Measurements from ENCODE around the gene HADHB.

HADHB gene

DNA sequence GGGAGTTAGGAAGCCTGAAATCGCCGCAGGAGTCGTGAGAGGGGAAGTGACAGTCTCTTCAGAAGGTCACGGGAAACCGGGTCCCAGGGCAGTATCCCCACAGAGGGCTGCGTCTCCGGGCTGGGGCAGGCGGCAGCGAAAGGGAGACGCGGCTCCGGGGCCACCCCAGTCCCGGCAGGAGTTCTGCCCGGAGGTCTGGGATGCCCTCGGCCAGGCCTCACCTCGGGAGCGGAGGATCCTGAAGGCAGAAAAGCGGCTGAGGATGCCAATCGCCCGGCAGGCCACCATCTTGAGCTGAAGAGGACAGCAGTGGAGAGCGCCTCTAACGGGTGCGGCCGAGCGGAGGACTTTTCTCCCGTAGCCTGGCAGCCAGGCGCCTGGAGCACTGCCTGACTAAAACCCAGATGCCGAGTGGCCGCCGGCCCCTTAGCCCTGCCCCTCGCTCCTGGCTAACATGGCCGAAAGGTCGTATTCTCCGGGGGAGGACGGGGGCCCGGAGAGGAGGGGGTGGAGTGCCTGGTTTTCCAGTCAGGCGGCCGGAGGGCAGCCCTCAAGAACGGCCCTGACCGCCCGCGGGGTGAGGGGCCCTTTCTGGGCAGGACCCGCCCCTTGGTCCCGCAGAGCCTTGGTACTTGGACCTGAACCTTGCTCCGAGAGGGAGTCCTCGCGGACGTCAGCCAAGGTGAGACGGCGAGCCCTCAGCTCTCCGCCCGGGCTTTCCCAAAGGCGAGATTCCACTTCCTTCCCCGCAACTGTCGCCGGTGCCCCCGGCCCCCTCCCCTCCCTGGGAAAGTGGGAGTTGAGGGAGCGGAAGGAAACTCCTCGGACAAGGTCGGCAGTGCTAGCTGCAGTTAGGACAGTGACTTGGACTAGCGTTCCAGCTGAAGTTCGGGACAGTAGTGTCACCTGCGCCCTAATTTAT is at the start of gene HADHB, which contains the start of gene HADHA:
HADHB (plus strand) TSS at position 631 of the 922 bp plus-strand sequence. CDS start 9,316 bp downstream, outside the sequence.
HADHA (minus strand) TSS at position 324 of the 922 bp plus-strand sequence; CDS start at position 288, 36 bp downstream.
- H3K4me1 Mint-ChIP-seq, result peaks cover 61% of the 10 kb centered on the region
- DNase-seq, result peak; percentile 85
- H3K27me3 Mint-ChIP-seq, result no peaks in the 10 kb centered on the region
- H3K9me3 Mint-ChIP-seq, result no peaks in the 10 kb centered on the region
- H3K4me3 Mint-ChIP-seq, result peak within 1 kb of the TSS; percentile 98
- ATAC-seq, result peak; percentile 85
- H3K36me3 Mint-ChIP-seq (ENCODE audit: low read depth), result peaks cover 9% of the 10 kb centered on the region
- peak within 1 kb of the TSS; percentile 98 for H3K27ac Mint-ChIP-seq

DNA sequence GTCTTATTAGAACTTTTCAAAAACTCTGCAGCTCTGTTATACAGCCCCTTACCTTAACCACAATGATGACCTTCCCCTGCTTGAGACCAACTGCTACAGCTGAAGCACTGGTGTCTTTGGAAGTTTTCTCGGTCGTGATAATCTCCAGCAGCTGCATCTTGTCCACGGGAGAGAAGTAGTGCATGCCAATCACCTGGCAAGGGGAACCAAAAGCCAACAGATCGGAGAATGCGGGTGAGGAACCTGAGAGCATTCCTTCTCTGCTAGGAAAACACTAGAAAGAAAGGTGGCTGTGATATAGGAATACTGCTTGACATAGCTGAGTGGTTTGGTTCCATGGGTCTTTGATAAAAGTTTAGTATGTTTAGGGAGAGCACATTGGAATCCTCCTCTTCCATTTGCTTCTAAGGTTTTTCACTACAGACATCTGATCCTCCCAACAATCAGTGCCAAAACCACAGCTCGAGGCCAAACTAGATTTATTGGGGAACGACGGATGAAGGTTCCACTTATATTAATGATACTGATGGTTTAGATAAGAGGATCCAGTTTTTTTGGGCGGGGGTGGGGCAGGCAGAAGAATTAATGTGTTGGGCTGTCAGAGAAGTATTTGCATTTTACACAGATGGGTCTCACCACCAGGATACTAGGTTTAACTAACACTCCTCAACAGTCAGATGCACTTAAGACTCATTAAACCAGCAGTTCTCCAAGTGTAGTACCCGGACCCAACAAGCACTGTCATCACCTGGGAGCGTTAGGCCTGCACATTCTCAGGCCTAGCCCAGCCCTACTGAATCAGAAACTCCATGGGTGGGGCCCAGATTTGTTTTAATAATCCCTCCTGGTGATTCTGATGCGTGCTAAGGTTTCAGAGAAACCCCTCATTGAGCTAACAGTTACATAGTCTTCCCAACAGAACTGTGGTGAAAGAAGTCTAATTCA is 49.4 kb upstream of the HADHB start:
- H3K27ac Mint-ChIP-seq, result no peak overlapping the region
- H3K9me3 Mint-ChIP-seq, result no peaks in the 10 kb centered on the region
- peaks cover 35% of the 10 kb centered on the region for H3K36me3 Mint-ChIP-seq (ENCODE audit: low read depth)
- no peak overlapping the region for H3K4me3 Mint-ChIP-seq
- no peaks in the 10 kb centered on the region for H3K27me3 Mint-ChIP-seq
- DNase-seq (no peak), ATAC-seq (no peak)
- peaks cover 11% of the 10 kb centered on the region for H3K4me1 Mint-ChIP-seq

DNA sequence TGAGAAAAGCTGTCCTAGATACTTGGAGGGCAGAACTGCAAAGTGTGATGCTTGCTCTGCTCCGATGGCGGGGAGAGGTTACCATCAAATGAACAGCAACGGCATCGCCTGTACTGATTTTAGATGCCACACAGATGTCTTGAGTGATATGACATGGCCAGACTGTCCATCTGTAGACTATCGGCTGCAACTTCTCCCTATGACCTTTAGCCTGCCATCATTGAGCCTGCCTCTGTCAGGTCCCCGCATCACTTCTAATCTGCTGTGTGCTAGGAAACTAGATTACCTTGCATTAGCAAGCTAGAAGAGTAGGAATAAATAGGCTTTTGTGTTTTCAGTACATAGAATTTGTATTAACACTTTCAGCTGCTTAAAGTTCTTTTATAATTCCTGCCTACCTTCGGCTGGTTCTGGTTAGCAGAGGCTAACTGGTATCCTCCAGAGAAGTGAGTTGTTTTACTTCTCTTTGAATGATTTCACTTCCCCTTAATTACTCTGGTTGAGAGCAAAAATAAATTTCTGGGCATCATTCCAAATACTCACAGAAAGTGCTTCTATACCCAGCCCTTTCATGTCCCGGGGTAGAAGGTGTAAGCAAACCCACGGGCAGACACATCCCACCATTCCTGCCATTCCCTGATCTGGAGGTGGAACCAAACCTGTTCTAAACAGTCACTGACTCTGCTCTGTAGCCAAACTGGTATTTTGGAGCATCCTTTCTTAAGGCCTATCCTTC is 47.9 kb upstream of the HADHB start:
- H3K4me3 Mint-ChIP-seq, result no peak overlapping the region
- H3K36me3 Mint-ChIP-seq (ENCODE audit: low read depth), result peaks cover 36% of the 10 kb centered on the region
- H3K9me3 Mint-ChIP-seq, result no peaks in the 10 kb centered on the region
- no peak for ATAC-seq
- peaks cover 11% of the 10 kb centered on the region for H3K4me1 Mint-ChIP-seq
- H3K27ac Mint-ChIP-seq, result no peak overlapping the region
- no peak for DNase-seq
- no peaks in the 10 kb centered on the region for H3K27me3 Mint-ChIP-seq

DNA sequence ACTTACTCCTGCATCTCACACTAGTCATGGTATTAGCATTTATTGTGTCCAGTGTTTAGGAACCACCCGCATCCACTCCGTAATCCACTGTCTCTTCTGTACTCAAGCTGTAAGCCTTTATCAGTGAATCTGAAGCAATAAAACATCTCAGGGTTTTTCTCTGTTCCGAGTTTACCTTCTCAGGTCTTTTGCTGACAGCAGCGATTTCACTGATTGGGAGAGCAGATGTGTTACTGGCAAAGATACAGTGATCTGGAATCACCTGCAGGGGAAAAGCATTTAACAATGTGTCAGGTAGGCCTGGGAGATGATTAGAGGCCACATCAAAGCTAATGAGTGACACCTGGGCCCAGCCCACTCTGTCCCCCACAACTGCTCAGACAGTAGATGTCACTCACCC is 47.2 kb upstream of the HADHB start:
- Mint-ChIP-seq H3K4me3 (no peak overlapping the region), H3K4me1 (peaks cover 11% of the 10 kb centered on the region), H3K9me3 (no peaks in the 10 kb centered on the region), H3K27me3 (no peaks in the 10 kb centered on the region), H3K36me3 (ENCODE audit: low read depth) (peaks cover 40% of the 10 kb centered on the region), H3K27ac (no peak overlapping the region)
- DNase-seq, result no peak
- ATAC-seq, result no peak

DNA sequence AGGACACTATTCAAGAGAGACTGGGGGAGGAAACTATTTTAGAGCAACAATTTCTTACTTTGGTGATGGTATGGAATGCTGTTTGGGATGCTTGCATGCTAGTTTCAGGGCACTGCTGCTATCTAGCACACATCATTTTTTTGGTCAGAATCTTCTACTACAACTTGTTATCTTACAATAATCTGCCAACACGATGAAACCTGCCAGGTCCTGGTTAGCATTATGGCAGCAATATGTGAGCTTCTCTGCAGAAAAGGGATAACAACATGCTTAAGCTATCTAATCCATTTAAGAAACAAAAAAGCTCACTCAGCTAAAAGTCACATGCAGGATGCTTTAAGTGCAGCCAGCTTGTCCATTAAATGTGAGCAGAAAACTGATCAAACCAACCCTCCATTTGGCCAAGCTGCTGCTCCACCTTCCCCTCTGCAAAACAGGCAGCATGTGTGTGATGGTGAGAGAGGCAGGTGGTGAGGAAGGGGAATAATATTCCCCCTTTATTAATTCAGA is 41.7 kb upstream of the HADHB start:
- peaks cover 33% of the 10 kb centered on the region for H3K36me3 Mint-ChIP-seq (ENCODE audit: low read depth)
- H3K27me3 Mint-ChIP-seq, result no peaks in the 10 kb centered on the region
- no peaks in the 10 kb centered on the region for H3K4me1 Mint-ChIP-seq
- H3K9me3 Mint-ChIP-seq, result no peaks in the 10 kb centered on the region
- DNase-seq (no peak), ATAC-seq (no peak)
- H3K27ac Mint-ChIP-seq, result no peak overlapping the region
- no peak overlapping the region for H3K4me3 Mint-ChIP-seq

DNA sequence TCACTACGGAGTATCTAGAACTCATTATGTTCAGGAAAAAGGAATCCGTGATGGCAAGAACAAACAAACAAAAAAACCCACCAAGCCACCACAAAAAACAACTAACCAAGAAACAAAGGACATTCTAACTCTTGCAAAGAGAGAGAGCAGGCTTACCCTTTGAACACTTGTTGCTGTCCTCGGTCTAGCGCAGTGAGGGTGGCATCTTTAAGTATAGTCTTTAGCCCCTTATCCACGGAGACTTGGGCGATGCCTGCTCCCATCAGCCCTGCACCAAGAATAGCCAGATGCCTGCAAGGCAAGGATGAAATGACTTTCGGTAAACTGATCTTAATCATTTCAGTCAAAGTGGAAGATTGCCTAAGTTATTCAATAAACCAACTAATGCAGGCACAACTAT is 40.8 kb upstream of the HADHB start:
- no peak overlapping the region for H3K27ac Mint-ChIP-seq
- no peaks in the 10 kb centered on the region for H3K27me3 Mint-ChIP-seq
- H3K4me1 Mint-ChIP-seq, result no peaks in the 10 kb centered on the region
- DNase-seq, result no peak
- H3K9me3 Mint-ChIP-seq, result no peaks in the 10 kb centered on the region
- no peak for ATAC-seq
- H3K4me3 Mint-ChIP-seq, result no peak overlapping the region
- H3K36me3 Mint-ChIP-seq (ENCODE audit: low read depth), result peaks cover 35% of the 10 kb centered on the region

DNA sequence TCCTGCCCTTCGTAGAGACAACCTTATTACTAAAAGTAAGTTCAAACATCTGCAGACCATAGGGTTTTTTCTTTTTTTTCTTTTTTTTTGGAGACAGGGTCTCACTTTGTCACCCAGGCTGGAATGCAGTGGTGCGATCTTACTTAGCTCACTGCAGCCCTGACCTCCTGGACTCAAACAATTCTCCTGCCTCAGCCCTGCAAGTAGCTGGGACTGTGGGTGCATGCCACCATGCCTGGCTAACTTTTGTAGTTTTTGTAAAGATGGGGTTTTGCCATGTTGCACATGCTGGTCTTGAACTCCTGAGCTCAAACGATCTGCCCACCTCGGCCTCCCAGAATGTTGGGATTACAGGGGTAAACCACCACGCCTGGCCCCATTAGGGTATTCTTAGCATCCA is 32.7 kb upstream of the HADHB start:
- Mint-ChIP-seq H3K9me3 (no peaks in the 10 kb centered on the region), H3K27me3 (no peaks in the 10 kb centered on the region), H3K4me3 (no peak overlapping the region), H3K36me3 (ENCODE audit: low read depth) (peaks cover 49% of the 10 kb centered on the region), H3K27ac (no peak overlapping the region), H3K4me1 (no peaks in the 10 kb centered on the region)
- ATAC-seq (no peak), DNase-seq (no peak)

DNA sequence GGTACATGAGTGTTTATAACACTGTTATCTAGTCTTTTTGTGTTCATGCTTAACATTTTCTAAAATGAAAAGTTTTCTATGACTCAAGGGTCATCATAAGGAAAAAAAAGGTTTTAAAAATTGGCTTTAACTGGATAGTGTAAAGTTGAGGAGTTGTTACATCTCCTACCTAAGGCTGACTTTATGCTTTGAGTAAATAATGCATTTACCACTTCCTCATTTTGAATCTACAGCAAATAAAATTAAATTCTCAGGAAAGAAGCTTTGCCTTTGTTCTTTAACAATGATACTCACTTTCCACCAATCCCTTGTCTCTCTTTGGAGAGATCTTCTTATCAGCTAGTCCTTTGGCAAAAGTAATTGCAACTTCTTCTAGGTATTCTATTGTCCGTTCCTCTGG is 30.0 kb upstream of the HADHB start:
- no peaks in the 10 kb centered on the region for H3K27me3 Mint-ChIP-seq
- no peaks in the 10 kb centered on the region for H3K9me3 Mint-ChIP-seq
- no peak for DNase-seq
- ATAC-seq, result no peak
- no peak overlapping the region for H3K4me3 Mint-ChIP-seq
- H3K4me1 Mint-ChIP-seq, result no peaks in the 10 kb centered on the region
- peaks cover 48% of the 10 kb centered on the region for H3K36me3 Mint-ChIP-seq (ENCODE audit: low read depth)
- H3K27ac Mint-ChIP-seq, result no peak overlapping the region

DNA sequence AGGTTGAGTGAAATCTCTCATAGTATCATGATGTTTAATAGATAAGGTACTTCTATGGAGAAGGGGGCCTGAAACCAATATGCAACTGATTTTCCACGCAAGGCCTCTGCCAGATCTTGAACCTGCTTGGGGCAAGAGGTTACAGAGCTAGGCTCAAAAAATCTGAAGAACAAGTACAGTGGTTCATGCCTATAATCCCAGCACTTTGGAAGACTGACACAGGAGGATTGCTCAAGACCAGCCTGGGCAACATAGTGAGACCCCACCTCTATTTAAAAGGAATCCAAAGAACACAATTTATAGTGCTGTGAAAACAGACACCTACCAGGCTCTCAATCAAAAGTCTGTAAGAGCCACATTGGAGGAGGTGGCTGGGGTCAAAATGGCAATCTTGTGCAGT is 28.9 kb upstream of the HADHB start:
- Mint-ChIP-seq H3K27me3 (no peaks in the 10 kb centered on the region), H3K27ac (no peak overlapping the region), H3K4me3 (no peak overlapping the region), H3K9me3 (no peaks in the 10 kb centered on the region), H3K36me3 (ENCODE audit: low read depth) (peaks cover 45% of the 10 kb centered on the region), H3K4me1 (no peaks in the 10 kb centered on the region)
- ATAC-seq, result no peak
- no peak for DNase-seq

DNA sequence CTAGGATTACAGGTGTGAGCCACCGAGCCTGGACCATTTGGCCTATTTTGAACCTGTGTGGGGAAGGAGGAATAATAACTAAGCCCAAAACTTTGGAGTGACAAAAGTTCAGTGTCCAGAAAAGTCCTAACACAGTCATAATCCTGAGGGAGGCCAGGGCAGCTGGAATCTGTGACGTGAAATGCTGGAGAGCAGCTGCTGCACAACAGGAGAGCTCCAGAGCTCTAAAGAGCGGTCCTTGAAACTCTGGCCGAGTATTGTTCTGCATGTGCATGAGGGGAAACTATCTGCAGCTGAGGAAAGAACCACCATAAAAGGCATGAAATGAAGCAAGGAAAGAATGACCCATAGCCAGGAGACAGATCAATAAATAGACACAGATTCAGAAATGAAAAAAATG is 28.2 kb upstream of the HADHB start:
- DNase-seq (no peak), ATAC-seq (no peak)
- H3K4me1 Mint-ChIP-seq, result no peaks in the 10 kb centered on the region
- peak overlapping the region; percentile 25 for H3K27ac Mint-ChIP-seq
- peaks cover 40% of the 10 kb centered on the region for H3K36me3 Mint-ChIP-seq (ENCODE audit: low read depth)
- H3K27me3 Mint-ChIP-seq, result no peaks in the 10 kb centered on the region
- no peaks in the 10 kb centered on the region for H3K9me3 Mint-ChIP-seq
- no peak overlapping the region for H3K4me3 Mint-ChIP-seq

DNA sequence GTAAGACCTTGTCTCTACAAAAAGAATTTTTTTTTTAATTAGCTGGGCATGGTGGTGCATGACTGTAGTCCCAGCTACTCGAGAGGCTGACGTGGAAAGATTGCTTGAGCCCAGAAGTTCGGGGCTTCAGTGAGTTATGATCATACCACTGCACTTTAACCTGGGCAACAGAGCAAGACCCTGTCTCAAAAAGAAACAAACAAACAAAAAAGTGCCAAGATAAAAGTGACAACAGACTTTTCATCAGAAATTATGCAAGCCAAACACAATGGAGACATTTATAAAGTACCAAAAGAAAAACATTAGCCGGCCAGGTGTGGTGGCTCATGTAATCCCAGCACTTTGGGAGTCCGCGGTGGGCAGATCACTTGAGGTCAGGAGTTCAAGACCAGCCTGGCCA is 27.0 kb upstream of the HADHB start:
- ATAC-seq, result no peak
- peaks cover 35% of the 10 kb centered on the region for H3K36me3 Mint-ChIP-seq (ENCODE audit: low read depth)
- no peak overlapping the region for H3K27ac Mint-ChIP-seq
- no peak overlapping the region for H3K4me3 Mint-ChIP-seq
- DNase-seq, result no peak
- no peaks in the 10 kb centered on the region for H3K9me3 Mint-ChIP-seq
- no peaks in the 10 kb centered on the region for H3K27me3 Mint-ChIP-seq
- no peaks in the 10 kb centered on the region for H3K4me1 Mint-ChIP-seq

DNA sequence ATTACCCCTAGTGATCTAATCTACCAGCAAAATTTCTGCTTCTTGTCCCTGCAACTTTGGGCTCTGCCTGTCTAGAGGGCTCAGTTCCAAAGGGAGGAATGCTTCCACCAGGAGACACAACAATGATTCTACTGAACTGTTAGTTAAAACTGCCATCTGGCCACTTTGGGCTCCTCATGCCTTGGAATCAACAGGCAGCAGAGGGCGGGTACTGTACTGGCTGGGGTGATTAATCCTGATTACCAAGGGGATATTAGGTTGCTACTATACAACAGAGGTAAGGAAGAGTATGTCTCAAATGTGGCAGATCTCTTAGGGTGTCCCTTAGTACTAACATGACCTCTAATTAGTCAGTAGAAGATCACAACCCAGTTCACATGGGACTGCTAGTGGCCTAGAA is 21.7 kb upstream of the HADHB start:
- no peak for ATAC-seq
- no peak overlapping the region for H3K27ac Mint-ChIP-seq
- DNase-seq, result no peak
- peaks cover 41% of the 10 kb centered on the region for H3K36me3 Mint-ChIP-seq (ENCODE audit: low read depth)
- H3K4me3 Mint-ChIP-seq, result no peak overlapping the region
- no peaks in the 10 kb centered on the region for H3K9me3 Mint-ChIP-seq
- H3K4me1 Mint-ChIP-seq, result no peaks in the 10 kb centered on the region
- H3K27me3 Mint-ChIP-seq, result no peaks in the 10 kb centered on the region

DNA sequence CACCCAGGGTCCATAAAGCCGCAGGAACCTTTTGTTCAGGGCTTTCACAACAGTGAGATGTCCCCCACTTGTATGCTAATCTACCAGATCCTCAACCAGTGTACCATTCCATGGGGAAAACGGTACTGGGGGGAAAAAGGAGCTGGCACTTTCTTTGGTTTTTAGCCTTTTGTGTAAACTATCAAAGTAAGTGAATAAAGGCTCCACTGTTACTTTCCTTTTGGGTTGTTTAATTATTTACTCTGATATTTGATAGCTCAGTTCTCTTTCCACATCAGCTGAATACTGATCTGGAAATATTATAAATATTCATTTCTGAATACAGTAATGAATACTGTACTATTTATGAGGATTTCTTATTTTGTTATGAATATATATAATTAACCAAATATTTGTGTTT is 20.6 kb upstream of the HADHB start:
- Mint-ChIP-seq H3K4me1 (no peaks in the 10 kb centered on the region), H3K27me3 (no peaks in the 10 kb centered on the region), H3K9me3 (no peaks in the 10 kb centered on the region), H3K27ac (no peak overlapping the region), H3K4me3 (no peak overlapping the region), H3K36me3 (ENCODE audit: low read depth) (peaks cover 42% of the 10 kb centered on the region)
- ATAC-seq, result no peak
- DNase-seq, result no peak

DNA sequence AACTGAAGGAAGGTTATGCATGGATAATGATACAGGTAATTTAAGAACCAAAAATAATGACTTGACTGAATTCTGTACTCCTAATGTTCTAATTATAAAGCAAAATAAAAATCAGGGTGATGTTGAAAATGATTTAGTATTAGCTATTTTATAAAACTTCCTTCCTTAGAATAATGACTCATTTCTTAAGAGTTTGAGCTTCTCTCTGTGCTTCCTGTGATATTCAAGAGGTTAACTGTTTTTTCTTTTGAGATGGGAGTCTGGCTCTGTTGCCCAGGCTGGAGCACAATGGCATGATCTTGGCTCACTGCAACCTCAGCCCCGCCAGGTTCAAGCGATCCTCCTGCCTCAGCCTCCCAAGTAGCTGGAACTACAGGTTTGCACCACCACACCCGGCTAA is 15.1 kb upstream of the HADHB start:
- Mint-ChIP-seq H3K9me3 (no peaks in the 10 kb centered on the region), H3K27ac (no peak overlapping the region), H3K27me3 (no peaks in the 10 kb centered on the region), H3K36me3 (ENCODE audit: low read depth) (peaks cover 55% of the 10 kb centered on the region), H3K4me1 (no peaks in the 10 kb centered on the region), H3K4me3 (no peak overlapping the region)
- ATAC-seq (no peak), DNase-seq (no peak)
